Caco-2 (cell line): ENCODE data around the gene CHRNB2. TPM values are rescaled to one million over a fixed set of nuclear protein-coding genes. Genes with fewer than 3 reads are reported as not detected.
A peak's percentile ranks its signal among the peaks of the same experiment; 100 is the strongest.

ENCODE experiments used
- BruUV-seq: library from RNA; stranded (reverse); fragments of 400-500 nt; replicated peaks from 2 replicates; lab custom pipeline; 2021; lab: Mats Ljungman, UMichigan
- CTCF ChIA-PET: fragments of 300-600 bp; sonication (Branson Sonifier 250); formaldehyde crosslinking; loops from one replicate; lab custom pipeline; 2022; ENCODE audit warnings: antibody characterized with exemption; lab: Charles Lee
- POLR2A ChIA-PET: fragments of 300-600 bp; sonication (Branson Sonifier 250); formaldehyde crosslinking; loops from one replicate; lab custom pipeline; 2022; ENCODE audit warnings: antibody characterized with exemption; lab: Charles Lee
- DNase-seq, 2 experiments: peaks; one replicate each; pipeline versions ENCODE4 v3.0.0 to v3.0.0-alpha.2; 2020 to 2022
- H3K27me3 ChIP-seq: replicated peaks from 2 replicates; pipeline ENCODE4 v1.6.0; 2011; ENCODE audit warnings: low read length; ENCODE audit not compliant: control insufficient read depth, insufficient read depth
- H3K36me3 ChIP-seq: 2 replicates; pipeline ENCODE4 v1.5.1; 2011; ENCODE audit warnings: low read length; ENCODE audit not compliant: control insufficient read depth, insufficient read depth
- H3K4me1 ChIP-seq: fragments of 250-450 bp; sonication (Bioruptor Pico); 2 replicates; pipeline ENCODE4 v1.5.1; 2020; ENCODE audit warnings: mild to moderate bottlenecking
- H3K4me3 ChIP-seq: 2 replicates; pipeline ENCODE4 v1.5.1; 2011; ENCODE audit warnings: low read depth, mild to moderate bottlenecking, control low read depth, low read length
- H3K9me3 ChIP-seq: fragments of 250-450 bp; sonication (Bioruptor Pico); 2 replicates; pipeline ENCODE4 v1.5.1; 2020; ENCODE audit warnings: mild to moderate bottlenecking, moderate library complexity
- H3K27ac Mint-ChIP-seq: one replicate; pipeline ENCODE4 v1.8.0; 2022; ENCODE audit warnings: mixed read lengths; ENCODE audit not compliant: unreplicated experiment
- H3K27me3 Mint-ChIP-seq: one replicate; pipeline ENCODE4 v1.8.0; 2022; ENCODE audit warnings: mixed read lengths; ENCODE audit not compliant: insufficient read depth, unreplicated experiment
- H3K36me3 Mint-ChIP-seq: one replicate; pipeline ENCODE4 v1.8.0; 2022; ENCODE audit warnings: mild to moderate bottlenecking, mixed read lengths; ENCODE audit not compliant: insufficient read depth, unreplicated experiment
- H3K4me1 Mint-ChIP-seq: one replicate; pipeline ENCODE4 v1.8.0; 2022; ENCODE audit warnings: low read depth, mixed read lengths; ENCODE audit not compliant: unreplicated experiment
- H3K4me3 Mint-ChIP-seq: one replicate; pipeline ENCODE4 v1.8.0; 2022; ENCODE audit warnings: mild to moderate bottlenecking, moderate library complexity, mixed read lengths; ENCODE audit not compliant: unreplicated experiment
- H3K9me3 Mint-ChIP-seq: one replicate; pipeline ENCODE4 v1.8.0; 2022; ENCODE audit warnings: mixed read lengths; ENCODE audit not compliant: unreplicated experiment
- CTCF ChIP-seq, 2 experiments: fragments of 200-600 bp in 1 of 2; IDR thresholded peaks; 1 replicate in 1 of 2; 2 replicates in 1 of 2; pipeline versions ENCODE4 v1.5.1 to v1.8.0; 2011 to 2022; ENCODE audit warnings: antibody characterized with exemption in 1 of 2, control low read depth in 1 of 2, inconsistent platforms in 1 of 2, low read depth in 1 of 2, low read length in 1 of 2, mild to moderate bottlenecking in 1 of 2, moderate library complexity in 1 of 2; ENCODE audit not compliant: insufficient read depth in 1 of 2, severe bottlenecking in 1 of 2, unreplicated experiment in 1 of 2
- intact Hi-C: fragments of 100-400 bp; cut with micrococcal nuclease; formaldehyde crosslinking; loops from one replicate; pipeline ENCODE4 v1.10.0; 2022; ENCODE audit not compliant: unreplicated experiment
- total RNA-seq: library from RNA; stranded (reverse); gene quantifications from 2 replicates; pipeline ENCODE4 v1.2.3, GENCODE V29; 2022

Gene CHRNB2
- total RNA-seq, 1 experiment from 2014 or later, result 0.09 TPM

- BruUV-seq, result no TSS peak
- CTCF ChIA-PET, result no interaction called here
- Mint-ChIP-seq H3K27ac (no peak overlapping the region), H3K4me3 (no peak overlapping the region), H3K27me3 (peaks cover 4% of the 10 kb centered on the region), H3K4me1 (peaks cover 9% of the 10 kb centered on the region), H3K36me3 (peaks cover 52% of the 10 kb centered on the region), H3K9me3 (no peaks in the 10 kb centered on the region)
- TF ChIP-seq CTCF (IDR thresholded peaks at IDR 0.05; ENCODE audit: insufficient read depth in 1 of 2, low read depth in 1 of 2, low read length in 1 of 2, severe bottlenecking in 1 of 2, unreplicated experiment in 1 of 2), result no peak
- intact Hi-C loops, result loop anchor here (5.0 kb wide), 1 partner anchor 197 kb away; no protein-coding TSS in a partner anchor
- no peaks in the 10 kb centered on the region for H3K4me1 ChIP-seq
- peaks cover 9% of the 10 kb centered on the region for H3K36me3 ChIP-seq
- POLR2A ChIA-PET, result no interaction called here
- H3K27me3 ChIP-seq, result no peaks in the 10 kb centered on the region
- H3K9me3 ChIP-seq, result no peaks in the 10 kb centered on the region
- no peak overlapping the region for H3K4me3 ChIP-seq
- no peak for DNase-seq
Observed at GRCh38 chr1:154549202-154549770, 18.3 kb upstream of the CHRNB2 start.

- no peaks in the 10 kb centered on the region for H3K27me3 Mint-ChIP-seq
- no peak overlapping the region for H3K4me3 Mint-ChIP-seq
- H3K27ac Mint-ChIP-seq, result no peak overlapping the region
- no peak for DNase-seq
- Histone ChIP-seq H3K36me3 (peaks cover 14% of the 10 kb centered on the region), H3K4me1 (no peaks in the 10 kb centered on the region), H3K4me3 (no peak overlapping the region), H3K27me3 (no peaks in the 10 kb centered on the region), H3K9me3 (no peaks in the 10 kb centered on the region)
- TF ChIP-seq CTCF (IDR thresholded peaks at IDR 0.05; ENCODE audit: insufficient read depth in 1 of 2, low read depth in 1 of 2, low read length in 1 of 2, severe bottlenecking in 1 of 2, unreplicated experiment in 1 of 2), result no peak
- H3K4me1 Mint-ChIP-seq, result peaks cover 9% of the 10 kb centered on the region
- intact Hi-C loops, result no loop called here
- CTCF ChIA-PET, result no interaction called here
- peaks cover 59% of the 10 kb centered on the region for H3K36me3 Mint-ChIP-seq
- POLR2A ChIA-PET, result no interaction called here
- H3K9me3 Mint-ChIP-seq, result no peaks in the 10 kb centered on the region
- BruUV-seq, result TSS peak; percentile 30
Observed at GRCh38 chr1:154550070-154550469, 17.5 kb upstream of the CHRNB2 start.

GRCh38 chr1:154550657-154551056 lies 16.9 kb upstream of the CHRNB2 start:
- Histone ChIP-seq H3K36me3 (peaks cover 16% of the 10 kb centered on the region), H3K9me3 (no peaks in the 10 kb centered on the region), H3K4me3 (no peak overlapping the region), H3K4me1 (no peaks in the 10 kb centered on the region), H3K27me3 (no peaks in the 10 kb centered on the region)
- ChIA-PET POLR2A (no interaction called here), CTCF (no interaction called here)
- H3K9me3 Mint-ChIP-seq, result no peaks in the 10 kb centered on the region
- no TSS peak for BruUV-seq
- intact Hi-C loops, result no loop called here
- no peak overlapping the region for H3K27ac Mint-ChIP-seq
- H3K27me3 Mint-ChIP-seq, result no peaks in the 10 kb centered on the region
- no peak overlapping the region for H3K4me3 Mint-ChIP-seq
- no peak for TF ChIP-seq CTCF (IDR thresholded peaks at IDR 0.05; ENCODE audit: insufficient read depth in 1 of 2, low read depth in 1 of 2, low read length in 1 of 2, severe bottlenecking in 1 of 2, unreplicated experiment in 1 of 2)
- H3K4me1 Mint-ChIP-seq, result peaks cover 9% of the 10 kb centered on the region
- no peak for DNase-seq
- H3K36me3 Mint-ChIP-seq, result peaks cover 65% of the 10 kb centered on the region
